Measurements from ENCODE around the gene TMED5. TPM values are rescaled to one million over a fixed set of nuclear protein-coding genes. Genes with fewer than 3 reads are reported as not detected.

Gene TMED5
- total RNA-seq, 5 donors from 2014 or later (not counting 1 experiment from before 2014, with no cell fraction given): 40.9 to 47.6 (median 44.8) TPM

DNA sequence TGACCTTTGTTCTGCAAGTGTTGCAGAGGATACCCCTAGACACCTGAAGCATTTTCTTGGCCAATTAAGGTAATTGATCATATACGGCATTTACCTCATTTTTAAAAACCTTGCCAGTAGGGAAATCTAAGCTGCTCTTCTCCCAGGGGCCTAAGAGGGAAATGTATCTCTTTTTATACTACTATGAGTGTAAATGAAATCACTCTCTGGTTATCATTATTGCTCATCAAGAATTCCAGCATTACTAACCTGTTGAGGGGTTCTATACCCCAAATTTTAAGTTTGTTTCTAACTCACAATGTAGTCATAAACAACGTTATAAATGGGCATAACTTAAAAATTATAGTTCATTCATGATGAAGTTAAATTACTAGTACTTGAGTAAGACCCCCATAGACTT is 27.4 kb downstream of the TMED5 start:
- Mint-ChIP-seq H3K9me3 (no peaks in the 10 kb centered on the region), H3K36me3 (peaks cover 42% of the 10 kb centered on the region), H3K4me1 (peaks cover 9 to 11% (median 10%) of the 10 kb centered on the region in 3 donors), H3K4me3 (no peak overlapping the region), H3K27me3 (no peaks in the 10 kb centered on the region), H3K27ac (peak overlapping the region; percentile 2 to 20)
- ChIA-PET POLR2A (interaction anchor here in 1 of 2 donors (0.6 kb wide), 1 partner anchor 26 kb away, joined by 4 read pairs; no protein-coding TSS in a partner anchor), CTCF (interaction anchor here in 1 of 2 donors (1.0 kb wide), 1 partner anchor 72 kb away, joined by 8 read pairs; no protein-coding TSS in a partner anchor)
- no peaks in the 10 kb centered on the region for H3K27me3 ChIP-seq (replicated peaks in 1 of 2; ENCODE audit: control insufficient read depth in 2 of 2, extremely low read depth in 1 of 2, insufficient read depth in 2 of 2, low read length in 1 of 2)
- H3K4me1 ChIP-seq (ENCODE audit: control insufficient read depth in 1 of 2, extremely low read depth in 1 of 2, insufficient read depth in 2 of 2, low read length in 2 of 2): peaks cover 0 to 3% of the 10 kb centered on the region in 2 experiments
- no CpG with 5 or more reads among the region's 2 CpGs for WGBS (ENCODE audit: insufficient coverage)
- no peak overlapping the region for H3K4me3 ChIP-seq (ENCODE audit: control insufficient read depth in 1 of 2, extremely low read depth in 1 of 2, low read length in 1 of 2)
- no peaks in the 10 kb centered on the region for H3K9me3 ChIP-seq
- ATAC-seq (replicated peaks in 1 of 4) (no peak), DNase-seq (no peak)
- peaks cover 0 to 57% of the 10 kb centered on the region in 2 donors for H3K36me3 ChIP-seq (ENCODE audit: control insufficient read depth in 2 of 2, extremely low read depth in 1 of 2, insufficient read depth in 1 of 2, low read length in 1 of 2)
- no peak overlapping the region for H3K27ac ChIP-seq (ENCODE audit: low read length)

DNA sequence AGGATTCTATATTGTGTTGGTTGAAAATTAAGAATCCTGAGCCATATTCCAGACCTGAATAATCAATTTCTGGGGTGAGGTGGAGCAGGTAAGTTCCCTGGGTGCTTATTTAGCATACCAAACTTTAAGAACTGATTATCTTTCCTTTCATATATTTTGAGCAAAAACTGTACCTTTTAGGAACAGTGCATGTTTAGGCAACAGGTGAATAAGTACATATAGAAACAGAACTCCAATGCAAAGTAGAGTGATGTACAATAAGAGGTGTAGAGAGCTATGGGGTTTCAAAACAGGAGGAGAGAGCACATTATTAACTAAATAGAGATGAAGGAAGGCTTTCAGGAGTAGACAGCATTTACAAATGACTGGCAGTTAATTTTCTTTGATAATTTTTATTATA is 28.7 kb downstream of the TMED5 start:
- H3K9me3 Mint-ChIP-seq: no peaks in the 10 kb centered on the region
- H3K27me3 Mint-ChIP-seq: no peaks in the 10 kb centered on the region
- peaks cover 0 to 3% of the 10 kb centered on the region in 2 experiments for H3K4me1 ChIP-seq (ENCODE audit: control insufficient read depth in 1 of 2, extremely low read depth in 1 of 2, insufficient read depth in 2 of 2, low read length in 2 of 2)
- H3K27ac Mint-ChIP-seq: peak overlapping the region in 1 of 2 donors; percentile 17
- H3K4me3 Mint-ChIP-seq: no peak overlapping the region
- peaks cover 0 to 51% of the 10 kb centered on the region in 2 donors for H3K36me3 ChIP-seq (ENCODE audit: control insufficient read depth in 2 of 2, extremely low read depth in 1 of 2, insufficient read depth in 1 of 2, low read length in 1 of 2)
- POLR2A ChIA-PET: interaction anchor here in 1 of 2 donors (0.5 kb wide), 1 partner anchor 30 kb away, joined by 5 read pairs; no protein-coding TSS in a partner anchor
- no peak overlapping the region for H3K27ac ChIP-seq (ENCODE audit: low read length)
- CTCF ChIA-PET: no interaction called here
- DNase-seq: no peak
- no peak for ATAC-seq (replicated peaks in 1 of 4)
- peaks cover 9 to 11% (median 9%) of the 10 kb centered on the region in 3 donors for H3K4me1 Mint-ChIP-seq
- H3K4me3 ChIP-seq (ENCODE audit: control insufficient read depth in 1 of 2, extremely low read depth in 1 of 2, low read length in 1 of 2): no peak overlapping the region
- no peaks in the 10 kb centered on the region for H3K27me3 ChIP-seq (replicated peaks in 1 of 2; ENCODE audit: control insufficient read depth in 2 of 2, extremely low read depth in 1 of 2, insufficient read depth in 2 of 2, low read length in 1 of 2)
- no peaks in the 10 kb centered on the region for H3K9me3 ChIP-seq
- peaks cover 49% of the 10 kb centered on the region for H3K36me3 Mint-ChIP-seq

DNA sequence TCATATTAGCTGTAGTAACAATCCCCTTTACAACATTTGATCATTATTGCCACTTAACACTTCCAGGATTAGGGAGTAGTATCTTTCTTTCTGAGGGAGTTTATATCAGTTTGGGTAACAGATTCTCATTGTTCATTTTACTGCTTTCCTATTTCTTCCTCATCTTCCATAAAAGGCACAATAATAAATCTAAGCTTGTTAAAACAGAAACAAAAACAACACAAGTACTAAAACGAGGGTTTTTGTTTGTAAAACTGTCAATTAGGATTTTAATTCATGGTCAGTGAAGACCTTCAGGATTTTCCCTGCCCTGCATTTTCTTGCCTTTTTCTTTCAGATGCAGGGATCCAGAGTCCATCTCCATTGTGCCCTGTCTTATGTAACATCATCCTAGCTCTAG is 29.5 kb downstream of the TMED5 start:
- H3K27me3 Mint-ChIP-seq: no peaks in the 10 kb centered on the region
- no peak for DNase-seq
- no CpG with 5 or more reads among the region's 1 CpG for WGBS (ENCODE audit: insufficient coverage)
- no peaks in the 10 kb centered on the region for H3K27me3 ChIP-seq (replicated peaks in 1 of 2; ENCODE audit: control insufficient read depth in 2 of 2, extremely low read depth in 1 of 2, insufficient read depth in 2 of 2, low read length in 1 of 2)
- ChIA-PET POLR2A (no interaction called here), CTCF (no interaction called here)
- no peaks in the 10 kb centered on the region for H3K9me3 ChIP-seq
- H3K27ac ChIP-seq (ENCODE audit: low read length): no peak overlapping the region
- no peak overlapping the region for H3K4me3 Mint-ChIP-seq
- no peaks in the 10 kb centered on the region for H3K9me3 Mint-ChIP-seq
- no peak overlapping the region for H3K4me3 ChIP-seq (ENCODE audit: control insufficient read depth in 1 of 2, extremely low read depth in 1 of 2, low read length in 1 of 2)
- peaks cover 0 to 46% of the 10 kb centered on the region in 2 donors for H3K36me3 ChIP-seq (ENCODE audit: control insufficient read depth in 2 of 2, extremely low read depth in 1 of 2, insufficient read depth in 1 of 2, low read length in 1 of 2)
- no peak for ATAC-seq (replicated peaks in 1 of 4)
- peaks cover 46% of the 10 kb centered on the region for H3K36me3 Mint-ChIP-seq
- H3K4me1 Mint-ChIP-seq: peaks cover 4 to 7% (median 5%) of the 10 kb centered on the region in 3 donors
- peak overlapping the region; percentile 2 to 17 for H3K27ac Mint-ChIP-seq
- H3K4me1 ChIP-seq (ENCODE audit: control insufficient read depth in 1 of 2, extremely low read depth in 1 of 2, insufficient read depth in 2 of 2, low read length in 2 of 2): peaks cover 0 to 3% of the 10 kb centered on the region in 2 experiments

DNA sequence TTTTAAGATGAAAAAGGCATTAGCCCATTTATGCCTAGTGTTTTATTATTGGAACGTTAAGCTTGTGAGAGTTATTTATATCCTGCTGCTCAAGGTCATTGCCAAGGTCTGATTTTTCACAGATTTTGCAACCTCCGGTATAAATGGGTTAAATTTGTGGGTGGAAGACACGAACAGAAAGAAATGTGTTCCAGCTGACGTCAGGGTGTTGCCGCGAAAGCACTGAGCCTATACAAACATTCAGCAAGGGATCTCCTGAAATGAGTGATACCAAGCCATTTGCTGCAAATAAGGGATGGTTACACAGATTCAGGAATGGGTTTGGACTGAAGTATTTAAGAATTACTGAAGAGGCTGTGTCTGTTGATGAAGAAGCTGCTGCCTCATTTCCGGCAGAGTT is 32.2 kb downstream of the TMED5 start:
- ATAC-seq (replicated peaks in 1 of 4): no peak
- Histone ChIP-seq H3K27me3 (replicated peaks in 1 of 2; ENCODE audit: control insufficient read depth in 2 of 2, extremely low read depth in 1 of 2, insufficient read depth in 2 of 2, low read length in 1 of 2) (no peaks in the 10 kb centered on the region), H3K4me3 (ENCODE audit: control insufficient read depth in 1 of 2, extremely low read depth in 1 of 2, low read length in 1 of 2) (no peak overlapping the region), H3K27ac (ENCODE audit: low read length) (no peak overlapping the region), H3K36me3 (ENCODE audit: control insufficient read depth in 2 of 2, extremely low read depth in 1 of 2, insufficient read depth in 1 of 2, low read length in 1 of 2) (peaks cover 0 to 30% of the 10 kb centered on the region in 2 donors), H3K4me1 (ENCODE audit: control insufficient read depth in 1 of 2, extremely low read depth in 1 of 2, insufficient read depth in 2 of 2, low read length in 2 of 2) (no peaks in the 10 kb centered on the region), H3K9me3 (no peaks in the 10 kb centered on the region)
- no peak overlapping the region for H3K4me3 Mint-ChIP-seq
- H3K27ac Mint-ChIP-seq: peak overlapping the region; percentile 25 to 41
- CTCF ChIA-PET: no interaction called here
- no peaks in the 10 kb centered on the region for H3K9me3 Mint-ChIP-seq
- 77% methylated on average over 6 of the region's 7 CpGs for WGBS (ENCODE audit: insufficient coverage)
- no peak for DNase-seq
- no peaks in the 10 kb centered on the region for H3K27me3 Mint-ChIP-seq
- peaks cover 0 to 4% (median 2%) of the 10 kb centered on the region in 3 donors for H3K4me1 Mint-ChIP-seq
- peaks cover 43% of the 10 kb centered on the region for H3K36me3 Mint-ChIP-seq
- POLR2A ChIA-PET: no interaction called here

DNA sequence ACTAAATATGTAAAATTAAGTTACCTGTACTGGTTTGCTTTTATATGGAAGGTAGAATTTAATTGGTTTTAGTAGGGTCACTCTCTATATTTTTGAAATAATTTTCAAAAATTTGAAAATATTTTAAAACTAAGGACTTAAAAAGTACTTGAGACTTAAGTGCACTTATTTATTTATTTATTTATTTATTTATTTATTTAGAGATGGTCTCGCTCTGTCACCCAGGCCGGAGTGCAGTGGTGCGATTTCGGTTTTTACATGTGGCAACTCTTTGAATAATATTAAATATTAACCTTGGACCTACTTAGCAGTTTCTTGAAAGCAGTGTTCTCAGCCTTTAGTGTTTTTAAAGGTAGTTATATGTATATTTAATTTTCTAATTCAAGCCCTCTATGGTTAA is 36.4 kb downstream of the TMED5 start:
- WGBS (ENCODE audit: insufficient coverage): no CpG with 5 or more reads among the region's 4 CpGs
- ChIA-PET POLR2A (interaction anchor here in 1 of 2 donors (0.6 to 1.0 kb wide), 2 partner anchors 10 to 264 kb away, joined by 4 to 5 read pairs; no protein-coding TSS in a partner anchor), CTCF (interaction anchor here in 1 of 2 donors (0.6 kb wide), 1 partner anchor 1343 kb away, joined by 5 read pairs; no protein-coding TSS in a partner anchor)
- Mint-ChIP-seq H3K27ac (no peak overlapping the region), H3K9me3 (no peaks in the 10 kb centered on the region), H3K4me3 (no peak overlapping the region), H3K27me3 (no peaks in the 10 kb centered on the region), H3K4me1 (peaks cover 0 to 6% (median 5%) of the 10 kb centered on the region in 3 donors), H3K36me3 (peaks cover 33% of the 10 kb centered on the region)
- H3K9me3 ChIP-seq: no peaks in the 10 kb centered on the region
- H3K27me3 ChIP-seq (replicated peaks in 1 of 2; ENCODE audit: control insufficient read depth in 2 of 2, extremely low read depth in 1 of 2, insufficient read depth in 2 of 2, low read length in 1 of 2): no peaks in the 10 kb centered on the region
- no peak for DNase-seq
- no peak overlapping the region for H3K27ac ChIP-seq (ENCODE audit: low read length)
- no peak overlapping the region for H3K4me3 ChIP-seq (ENCODE audit: control insufficient read depth in 1 of 2, extremely low read depth in 1 of 2, low read length in 1 of 2)
- no peaks in the 10 kb centered on the region for H3K4me1 ChIP-seq (ENCODE audit: control insufficient read depth in 1 of 2, extremely low read depth in 1 of 2, insufficient read depth in 2 of 2, low read length in 2 of 2)
- ATAC-seq (replicated peaks in 1 of 4): no peak
- H3K36me3 ChIP-seq (ENCODE audit: control insufficient read depth in 2 of 2, extremely low read depth in 1 of 2, insufficient read depth in 1 of 2, low read length in 1 of 2): peaks cover 0 to 13% of the 10 kb centered on the region in 2 donors

DNA sequence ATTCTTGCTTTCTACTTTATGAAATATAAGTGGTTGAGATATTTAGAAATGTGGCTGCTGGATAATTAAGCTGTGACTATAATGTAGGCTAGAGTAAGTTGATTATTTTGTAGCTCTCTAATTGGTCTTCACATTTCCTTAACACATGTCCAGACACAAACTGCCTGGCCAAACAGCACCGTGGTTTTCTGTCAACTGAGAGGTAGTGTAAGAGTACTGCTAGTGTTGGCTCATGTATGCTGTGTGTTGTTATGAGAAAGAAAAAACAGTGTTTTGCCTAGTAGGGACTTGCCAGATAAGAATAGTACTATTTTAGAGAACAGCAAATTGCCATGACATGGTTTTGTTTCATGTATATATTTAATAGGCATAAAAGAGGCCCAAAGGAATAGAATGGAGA is 37.1 kb downstream of the TMED5 start:
- H3K27ac Mint-ChIP-seq: peak overlapping the region in 1 of 2 donors; percentile 11
- CTCF ChIA-PET: no interaction called here

More for the DNA sequence above, 37.1 kb downstream of the TMED5 start:
- 100% methylated on average over 1 of the region's 1 CpG for WGBS (ENCODE audit: insufficient coverage)
- POLR2A ChIA-PET: interaction anchor here in 1 of 2 donors (1.0 kb wide), 1 partner anchor 11 kb away, joined by 4 read pairs; no protein-coding TSS in a partner anchor
- Histone ChIP-seq H3K4me1 (ENCODE audit: control insufficient read depth in 1 of 2, extremely low read depth in 1 of 2, insufficient read depth in 2 of 2, low read length in 2 of 2) (no peaks in the 10 kb centered on the region), H3K9me3 (no peaks in the 10 kb centered on the region), H3K27ac (ENCODE audit: low read length) (no peak overlapping the region), H3K27me3 (replicated peaks in 1 of 2; ENCODE audit: control insufficient read depth in 2 of 2, extremely low read depth in 1 of 2, insufficient read depth in 2 of 2, low read length in 1 of 2) (no peaks in the 10 kb centered on the region), H3K36me3 (ENCODE audit: control insufficient read depth in 2 of 2, extremely low read depth in 1 of 2, insufficient read depth in 1 of 2, low read length in 1 of 2) (peaks cover 0 to 8% of the 10 kb centered on the region in 2 donors), H3K4me3 (ENCODE audit: control insufficient read depth in 1 of 2, extremely low read depth in 1 of 2, low read length in 1 of 2) (no peak overlapping the region)
- Mint-ChIP-seq H3K4me3 (no peak overlapping the region), H3K4me1 (peaks cover 2 to 6% (median 5%) of the 10 kb centered on the region in 3 donors), H3K9me3 (no peaks in the 10 kb centered on the region), H3K36me3 (peaks cover 31% of the 10 kb centered on the region), H3K27me3 (no peaks in the 10 kb centered on the region)
- ATAC-seq (replicated peaks in 1 of 4) (no peak), DNase-seq (no peak)

Measured in T-cell (primary cell).